Measurements from ENCODE around the gene NOS3.

Gene NOS3

GRCh38 chr7:150990416-150991186 is at the start of gene NOS3:
Gene NOS3, plus strand, starts transcription at chr7:150991017. Its CDS starts 2,787 bp downstream, at chr7:150993804.
- DNase-seq (ENCODE audit: low read depth) = no peak

- no peak for DNase-seq (ENCODE audit: low read depth)
Measured at GRCh38 chr7:150941351-150942000, 49.3 kb upstream of the NOS3 start.

- no peak for DNase-seq (ENCODE audit: low read depth)
Measured at GRCh38 chr7:150942001-150942590, 48.7 kb upstream of the NOS3 start.

- DNase-seq (ENCODE audit: low read depth) = no peak
Measured at GRCh38 chr7:150942591-150943452, 48.0 kb upstream of the NOS3 start.

- DNase-seq (ENCODE audit: low read depth) = no peak
Measured at GRCh38 chr7:150943453-150943814, 47.4 kb upstream of the NOS3 start.

GRCh38 chr7:150944066-150945042 is 46.5 kb upstream of the NOS3 start:
- no peak for DNase-seq (ENCODE audit: low read depth)

- DNase-seq (ENCODE audit: low read depth) = no peak
Measured at GRCh38 chr7:150945171-150945852, 45.5 kb upstream of the NOS3 start.

- no peak for DNase-seq (ENCODE audit: low read depth)
Measured at GRCh38 chr7:150945853-150946420, 44.9 kb upstream of the NOS3 start.

- DNase-seq (ENCODE audit: low read depth) = no peak
Measured at GRCh38 chr7:150946421-150947240, 44.2 kb upstream of the NOS3 start.

GRCh38 chr7:150947241-150947745 is 43.5 kb upstream of the NOS3 start:
- DNase-seq (ENCODE audit: low read depth) = no peak

GRCh38 chr7:150947761-150948651 is 42.8 kb upstream of the NOS3 start:
- no peak for DNase-seq (ENCODE audit: low read depth)

GRCh38 chr7:150948791-150949251 is 42.0 kb upstream of the NOS3 start:
- no peak for DNase-seq (ENCODE audit: low read depth)

GRCh38 chr7:150949564-150949963 is 41.3 kb upstream of the NOS3 start:
- no peak for DNase-seq (ENCODE audit: low read depth)

- no peak for DNase-seq (ENCODE audit: low read depth)
Measured at GRCh38 chr7:150949971-150950491, 40.8 kb upstream of the NOS3 start.

GRCh38 chr7:150950496-150951180 is 40.2 kb upstream of the NOS3 start:
- DNase-seq (ENCODE audit: low read depth) = no peak

GRCh38 chr7:150951181-150951520 is 39.7 kb upstream of the NOS3 start:
- DNase-seq (ENCODE audit: low read depth) = no peak

GRCh38 chr7:150951521-150951920 is 39.3 kb upstream of the NOS3 start:
- DNase-seq (ENCODE audit: low read depth) = no peak

Measured in ELR (cell line).